Measurements from ENCODE around the gene HDAC5. TPM values are rescaled to one million over a fixed set of nuclear protein-coding genes. Genes with fewer than 3 reads are reported as not detected.
"Not testable (repeated sequence)": the region's sequence is repeated elsewhere in the genome, so short reads cannot be mapped to it uniquely, and the experiment has no call there.

The HDAC5 gene
- total RNA-seq, 1 experiment from 2014 or later, result 22.4 TPM

GRCh38 chr17:44146375-44147346 lies 23.2 kb upstream of the HDAC5 start:
- H3K27me3 Mint-ChIP-seq (ENCODE audit: unreplicated experiment), result no peaks in the 10 kb centered on the region
- no peak for TF ChIP-seq CTCF (IDR thresholded peaks at IDR 0.05; ENCODE audit: unreplicated experiment)
- H3K9me3 Mint-ChIP-seq (ENCODE audit: low read depth, unreplicated experiment), result no peaks in the 10 kb centered on the region
- peaks cover under 1% of the 10 kb centered on the region for H3K4me1 Mint-ChIP-seq (ENCODE audit: low read depth, unreplicated experiment)
- no peak overlapping the region for H3K27ac Mint-ChIP-seq (ENCODE audit: unreplicated experiment)
- CTCF ChIA-PET, result interaction anchor here (0.7 kb wide), 1 partner anchor 211 kb away, joined by 3 read pairs; no protein-coding TSS in a partner anchor
- intact Hi-C loops (cut with micrococcal nuclease; ENCODE audit: unreplicated experiment), result no loop called here
- BruUV-seq (replicated peaks), result no TSS peak
- H3K36me3 Mint-ChIP-seq (ENCODE audit: insufficient read depth, unreplicated experiment), result peaks cover 27% of the 10 kb centered on the region
- DNase-seq, result no peak
- H3K4me3 Mint-ChIP-seq (ENCODE audit: low read depth, unreplicated experiment), result no peak overlapping the region

GRCh38 chr17:44144966-44145739 lies 21.7 kb upstream of the HDAC5 start:
- H3K36me3 Mint-ChIP-seq (ENCODE audit: insufficient read depth, unreplicated experiment), result peaks cover 33% of the 10 kb centered on the region
- BruUV-seq (replicated peaks), result TSS peak; percentile 4
- TF ChIP-seq CTCF (IDR thresholded peaks at IDR 0.05; ENCODE audit: unreplicated experiment), result no peak
- intact Hi-C loops (cut with micrococcal nuclease; ENCODE audit: unreplicated experiment), result no loop called here
- no peak overlapping the region for H3K27ac Mint-ChIP-seq (ENCODE audit: unreplicated experiment)
- peaks cover 7% of the 10 kb centered on the region for H3K4me1 Mint-ChIP-seq (ENCODE audit: low read depth, unreplicated experiment)
- no peak overlapping the region for H3K4me3 Mint-ChIP-seq (ENCODE audit: low read depth, unreplicated experiment)
- CTCF ChIA-PET, result interaction anchor here (0.7 to 1.3 kb wide), 2 partner anchors 22 to 1257 kb away, joined by 4 to 7 read pairs; no protein-coding TSS in a partner anchor
- no peak for DNase-seq
- H3K27me3 Mint-ChIP-seq (ENCODE audit: unreplicated experiment), result no peaks in the 10 kb centered on the region
- no peaks in the 10 kb centered on the region for H3K9me3 Mint-ChIP-seq (ENCODE audit: low read depth, unreplicated experiment)

GRCh38 chr17:44143921-44144320 lies 20.5 kb upstream of the HDAC5 start:
- H3K27me3 Mint-ChIP-seq (ENCODE audit: unreplicated experiment); DNase-seq; H3K27ac Mint-ChIP-seq (ENCODE audit: unreplicated experiment); H3K4me1 Mint-ChIP-seq (ENCODE audit: low read depth, unreplicated experiment); intact Hi-C loops (cut with micrococcal nuclease; ENCODE audit: unreplicated experiment); BruUV-seq (replicated peaks); H3K4me3 Mint-ChIP-seq (ENCODE audit: low read depth, unreplicated experiment); H3K9me3 Mint-ChIP-seq (ENCODE audit: low read depth, unreplicated experiment): not testable (repeated sequence)
- H3K36me3 Mint-ChIP-seq (ENCODE audit: insufficient read depth, unreplicated experiment), result peaks cover 34% of the 10 kb centered on the region
- CTCF ChIA-PET, result interaction anchor here (1.3 kb wide), 1 partner anchor 21 kb away, joined by 4 read pairs; no protein-coding TSS in a partner anchor

- TF ChIP-seq CTCF (IDR thresholded peaks at IDR 0.05; ENCODE audit: unreplicated experiment), result peak; percentile 14
- Mint-ChIP-seq H3K9me3 (ENCODE audit: low read depth, unreplicated experiment) (no peaks in the 10 kb centered on the region), H3K27ac (ENCODE audit: unreplicated experiment) (peak overlapping the region; percentile 84), H3K27me3 (ENCODE audit: unreplicated experiment) (no peaks in the 10 kb centered on the region), H3K36me3 (ENCODE audit: insufficient read depth, unreplicated experiment) (peaks cover 35% of the 10 kb centered on the region), H3K4me3 (ENCODE audit: low read depth, unreplicated experiment) (peak overlapping the region; percentile 61), H3K4me1 (ENCODE audit: low read depth, unreplicated experiment) (peaks cover 29% of the 10 kb centered on the region)
- BruUV-seq (replicated peaks), result no TSS peak
- intact Hi-C loops (cut with micrococcal nuclease; ENCODE audit: unreplicated experiment), result no loop called here
- DNase-seq, result peak; percentile 91
- CTCF ChIA-PET, result interaction anchor here (0.6 to 1.9 kb wide), 10 partner anchors 13 to 359 kb away, joined by 3 to 18 read pairs (median 6); partner anchors contain the start of genes ATXN7L3, DUSP3 and HDAC5
These were observed 14.7 kb upstream of the HDAC5 start for GRCh38 chr17:44137891-44138709.
